CD4-positive, alpha-beta T cell treated with Interleukin-21 for 1 hour (primary cell): ENCODE results near the gene SNX8.
"Not testable (repeated sequence)": the region's sequence is repeated elsewhere in the genome, so short reads cannot be mapped to it uniquely, and the experiment has no call there.

Experiments used
- DNase-seq: peaks from one replicate; pipeline ENCODE4 v3.0.0-alpha.2; 2020

Gene SNX8

GRCh38 chr7:2289111-2289586 is 25.1 kb downstream of the SNX8 start:
- no peak for DNase-seq

GRCh38 chr7:2288503-2288902 is 25.7 kb downstream of the SNX8 start:
- no peak for DNase-seq

GRCh38 chr7:2287745-2288144 is 26.5 kb downstream of the SNX8 start:
- DNase-seq, result no peak

GRCh38 chr7:2283074-2283473 is 31.2 kb downstream of the SNX8 start:
- DNase-seq, result no peak

GRCh38 chr7:2282185-2282751 is 32.0 kb downstream of the SNX8 start:
- no peak for DNase-seq

DNA sequence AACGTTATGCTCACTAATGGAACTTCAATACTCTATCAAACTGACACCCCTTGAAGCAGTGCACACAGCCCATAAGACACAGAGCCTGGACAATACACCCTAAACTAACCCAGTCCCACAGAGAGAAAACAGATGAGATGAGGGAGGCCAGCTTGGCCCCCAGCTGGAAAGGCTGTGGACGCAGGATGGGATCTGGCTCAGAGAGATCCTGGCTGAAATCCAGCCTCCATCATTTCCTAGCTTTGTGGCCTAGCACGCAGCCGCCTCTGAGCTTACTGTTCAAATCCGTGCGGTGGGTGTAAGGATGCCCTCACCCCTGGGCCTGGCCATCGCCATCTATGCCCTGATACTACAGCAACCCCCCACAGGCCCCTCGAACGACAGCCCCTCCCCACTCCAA is 32.7 kb downstream of the SNX8 start:
- DNase-seq, result no peak

GRCh38 chr7:2280424-2280823 is 33.8 kb downstream of the SNX8 start:
- no peak for DNase-seq

- DNase-seq, result no peak
Observed at GRCh38 chr7:2279896-2280295, 34.3 kb downstream of the SNX8 start.

DNA sequence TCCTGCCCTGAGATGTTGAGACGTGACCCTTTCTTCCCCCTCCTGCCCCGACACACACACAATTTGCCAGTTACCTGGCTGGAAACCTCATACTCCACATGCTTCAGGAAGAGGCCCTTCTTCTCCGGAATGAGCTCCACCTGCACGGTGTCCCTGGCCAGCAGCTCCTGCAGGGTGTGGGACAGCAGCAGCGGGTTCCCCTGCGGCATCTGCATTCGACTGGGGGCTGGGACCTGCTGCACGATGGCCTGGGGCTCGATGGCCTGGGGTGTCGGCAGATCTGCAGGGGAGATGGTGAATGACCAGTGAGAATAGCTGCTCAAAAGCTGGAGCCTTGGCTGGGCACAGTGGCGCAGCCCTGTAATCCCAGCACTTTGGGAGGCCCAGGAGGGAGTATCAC is 36.2 kb downstream of the SNX8 start:
- DNase-seq, result no peak

DNA sequence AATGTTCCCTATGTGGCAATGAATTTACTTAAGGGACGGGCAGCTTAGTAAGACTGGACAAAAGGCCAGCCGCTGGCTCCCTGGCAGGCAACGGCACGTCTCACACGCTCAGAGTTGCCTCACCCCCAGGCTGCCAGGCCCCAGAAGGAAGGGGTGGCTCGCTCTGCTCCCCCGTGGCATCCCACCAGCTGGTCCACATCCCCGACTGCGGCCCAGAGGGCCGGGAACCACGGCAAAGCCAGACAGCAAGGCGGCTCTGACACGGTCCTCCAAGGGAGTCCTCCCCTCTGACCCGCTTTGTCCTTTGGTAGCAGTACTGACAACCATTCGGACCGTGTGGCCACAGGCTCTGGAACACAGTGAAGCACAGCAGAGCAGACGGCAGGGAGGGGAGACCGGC is 38.1 kb downstream of the SNX8 start:
- no peak for DNase-seq

- no peak for DNase-seq
Observed at GRCh38 chr7:2275101-2275500, 39.1 kb downstream of the SNX8 start.

DNA sequence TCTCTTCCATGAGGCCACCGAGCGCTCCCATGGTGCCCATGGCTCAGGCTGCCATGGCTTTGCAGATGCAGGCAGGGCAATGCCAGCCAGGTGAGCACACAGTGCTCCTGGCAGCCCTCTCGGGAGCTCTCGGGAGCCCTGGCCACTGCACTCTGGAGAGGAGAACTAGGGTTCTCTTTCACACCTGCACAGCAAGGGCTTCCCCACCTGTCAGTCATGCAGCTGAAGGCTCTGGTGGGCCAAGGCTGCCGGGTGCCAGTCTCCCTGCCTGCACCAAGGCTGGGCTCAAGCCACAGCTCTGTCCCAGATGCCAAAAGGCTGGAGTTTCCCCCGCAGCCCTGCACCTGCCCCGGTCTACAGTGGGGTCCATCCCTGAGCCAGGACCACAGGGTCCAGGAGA is 39.6 kb downstream of the SNX8 start:
- DNase-seq, result no peak

- DNase-seq, result no peak
Observed at GRCh38 chr7:2273866-2274265, 40.4 kb downstream of the SNX8 start.

- DNase-seq, result no peak
Observed at GRCh38 chr7:2272031-2272430, 42.2 kb downstream of the SNX8 start.

GRCh38 chr7:2271273-2272026 is 42.8 kb downstream of the SNX8 start:
- DNase-seq, result no peak

- DNase-seq, result no peak
Observed at GRCh38 chr7:2270495-2270894, 43.7 kb downstream of the SNX8 start.

DNA sequence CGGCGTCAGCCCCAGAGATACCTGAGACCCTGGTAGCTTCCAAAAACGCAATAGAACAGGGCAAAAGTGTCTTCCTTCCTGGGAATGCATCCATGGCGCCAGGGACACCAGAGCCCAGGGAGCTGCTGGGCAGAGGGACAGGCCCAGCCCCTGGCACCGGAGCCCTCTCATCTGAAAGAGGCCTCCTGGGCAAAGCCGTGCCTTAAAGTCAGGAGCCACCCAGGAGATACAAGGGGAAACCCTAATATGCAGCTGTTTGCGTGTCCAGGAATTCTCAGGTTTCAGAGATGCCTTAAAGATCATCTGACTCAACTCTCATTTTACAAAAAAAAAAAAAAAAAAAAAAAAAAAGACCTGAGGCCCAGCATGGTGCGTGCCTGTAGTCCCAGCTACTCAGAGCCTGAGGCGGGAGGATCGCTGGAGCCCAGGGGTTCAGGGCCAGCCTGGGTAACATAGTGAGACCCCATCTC is 44.2 kb downstream of the SNX8 start:
- DNase-seq, result no peak

DNA sequence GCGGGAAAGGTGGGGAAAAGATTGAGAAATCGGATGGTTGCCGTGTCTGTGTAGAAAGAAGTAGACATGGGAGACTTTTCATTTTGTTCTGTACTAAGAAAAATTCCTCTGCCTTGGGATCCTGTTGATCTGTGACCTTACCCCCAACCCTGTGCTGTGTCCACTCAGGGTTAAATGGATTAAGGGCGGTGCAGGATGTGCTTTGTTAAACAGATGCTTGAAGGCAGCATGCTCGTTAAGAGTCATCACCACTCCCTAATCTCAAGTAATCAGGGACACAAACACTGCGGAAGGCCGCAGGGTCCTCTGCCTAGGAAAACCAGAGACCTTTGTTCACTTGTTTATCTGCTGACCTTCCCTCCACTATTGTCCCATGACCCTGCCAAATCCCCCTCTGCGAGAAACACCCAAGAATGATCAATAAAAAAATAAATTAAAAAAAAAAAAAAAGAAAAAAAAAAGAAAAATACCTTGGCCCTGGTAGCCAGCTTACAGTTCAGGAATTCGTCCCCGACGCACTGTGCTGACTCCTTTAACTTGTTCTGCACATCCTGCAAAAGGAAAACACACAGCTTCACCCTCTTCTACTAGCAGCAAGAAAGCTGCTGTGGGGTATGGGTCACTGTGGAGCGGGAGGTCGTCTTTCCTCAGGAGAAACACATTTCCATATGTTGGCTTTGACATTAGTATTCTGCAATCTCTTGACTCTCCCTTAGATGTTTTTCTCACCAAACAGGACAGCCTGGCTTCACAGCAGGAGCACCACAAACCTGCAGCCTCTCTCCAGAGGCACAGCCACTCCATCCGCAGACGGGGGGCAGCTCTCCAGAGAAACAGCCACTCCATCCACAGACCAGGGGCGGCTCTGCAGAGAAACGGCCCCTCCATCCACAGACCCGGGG is 44.9 kb downstream of the SNX8 start:
- DNase-seq, result not testable (repeated sequence)

GRCh38 chr7:2266911-2267310 is 47.3 kb downstream of the SNX8 start:
- DNase-seq, result no peak

GRCh38 chr7:2264158-2264557 is 50.1 kb downstream of the SNX8 start:
- DNase-seq, result no peak

GRCh38 chr7:2263176-2263575 is 51.1 kb downstream of the SNX8 start:
- DNase-seq, result no peak

- DNase-seq, result no peak
Observed at GRCh38 chr7:2261611-2262010, 52.6 kb downstream of the SNX8 start.

DNA sequence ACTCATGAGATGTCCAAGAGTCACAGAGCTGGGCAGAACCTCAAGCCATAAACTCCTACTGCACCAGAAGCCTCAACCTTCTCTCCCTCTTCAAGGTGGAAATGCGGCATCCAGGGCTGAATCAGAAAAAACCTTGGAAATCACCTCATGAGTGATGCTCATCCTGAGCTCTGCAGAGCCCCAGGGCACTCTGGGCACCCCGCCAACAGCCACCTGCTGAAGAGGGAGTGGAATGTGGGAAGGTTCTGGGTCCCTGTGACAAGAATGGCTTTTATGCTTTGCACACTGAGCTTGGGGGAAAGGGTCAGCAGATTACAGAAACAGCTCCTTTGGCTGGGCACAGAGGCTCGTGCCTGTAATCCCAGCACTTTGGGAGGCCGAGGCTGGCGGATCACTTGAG is 53.4 kb downstream of the SNX8 start:
- DNase-seq, result no peak

DNA sequence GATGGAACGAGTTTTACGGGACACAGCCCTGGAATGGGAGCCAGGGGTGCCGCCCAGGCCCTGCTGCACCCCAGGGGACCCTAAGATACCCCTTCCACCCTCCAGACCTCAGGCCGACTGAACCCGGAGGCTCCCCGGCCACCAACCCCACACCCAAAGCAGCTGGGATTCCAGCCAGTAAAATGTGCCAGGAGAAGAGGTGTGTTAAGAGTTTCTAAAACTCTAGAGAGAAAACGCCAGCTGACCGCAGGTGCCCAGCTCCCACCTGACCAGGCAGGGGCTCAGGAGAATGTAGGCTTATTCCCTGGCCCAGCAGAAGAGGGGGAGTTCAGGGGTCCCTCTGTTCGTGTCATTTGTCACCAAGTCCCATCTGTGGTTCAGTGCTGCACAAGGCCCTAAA is 54.8 kb downstream of the SNX8 start:
- DNase-seq, result no peak
